ENCODE data around the gene GGACT.

Gene GGACT

DNA sequence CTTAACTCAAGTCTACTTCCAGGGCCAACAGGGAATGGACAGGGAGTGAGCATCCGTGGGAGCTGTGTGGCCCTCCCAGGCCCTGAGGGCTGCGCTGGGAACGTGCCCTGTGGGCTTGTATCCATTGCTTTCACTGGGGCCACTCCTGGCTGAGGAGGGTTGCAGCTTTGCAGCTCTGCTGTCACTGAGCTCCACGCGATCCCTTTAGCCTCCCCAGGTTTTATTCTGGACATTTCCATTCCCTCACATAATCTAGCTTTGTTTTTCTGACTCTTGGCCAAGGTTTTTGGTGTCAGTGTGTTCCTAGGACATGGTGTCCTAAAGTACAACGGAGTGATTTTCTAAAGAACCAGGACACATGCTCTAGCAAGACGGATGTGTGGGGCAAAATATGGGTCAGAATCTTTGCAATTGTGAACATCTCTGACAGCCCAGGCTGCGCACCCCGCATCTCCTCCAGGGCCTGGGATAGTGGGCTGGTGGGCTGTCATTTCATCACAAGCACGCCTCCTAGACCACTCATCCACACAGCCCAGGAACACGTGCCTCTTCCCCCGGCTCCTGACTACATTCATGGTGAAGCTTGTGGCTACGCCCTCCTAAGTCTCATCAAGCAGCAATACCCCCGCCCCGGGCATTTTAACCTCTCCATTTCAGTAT is 28.0 kb downstream of the GGACT start:
- Histone ChIP-seq H3K9me3 (ENCODE audit: insufficient read depth, low read depth, low read length) (peaks cover 2% of the 10 kb centered on the region), H3K79me1 (ENCODE audit: low read length) (no peaks in the 10 kb centered on the region), H3K79me2 (ENCODE audit: control insufficient read depth, insufficient read depth, low read length, poor library complexity) (no peaks in the 10 kb centered on the region), H3K27ac (ENCODE audit: low read depth, low read length) (no peak overlapping the region), H4K12ac (ENCODE audit: low read depth, low read length) (no peak overlapping the region), H2BK12ac (ENCODE audit: low read length) (no peak overlapping the region), H2AK5ac (ENCODE audit: low read length) (no peak overlapping the region), H3K4me3 (ENCODE audit: low read depth, low read length) (no peak overlapping the region), H3K23ac (ENCODE audit: low read length) (no peak overlapping the region), H2BK5ac (ENCODE audit: low read depth, low read length, poor library complexity) (no peak overlapping the region), H3K14ac (ENCODE audit: low read length) (no peak overlapping the region), H2BK120ac (ENCODE audit: insufficient read depth, low read length, poor library complexity) (no peak overlapping the region), H4K91ac (ENCODE audit: low read depth, low read length) (no peak overlapping the region), H3K27me3 (ENCODE audit: insufficient read depth, low read length) (no peaks in the 10 kb centered on the region), H3K4me2 (ENCODE audit: low read length) (no peak overlapping the region), H3K18ac (ENCODE audit: low read length) (no peak overlapping the region), H3K4me1 (ENCODE audit: control insufficient read depth in 1 of 2, insufficient read depth in 2 of 2, low read length in 2 of 2) (no peaks in the 10 kb centered on the region), H2AFZ (ENCODE audit: insufficient read depth, low read length, poor library complexity) (no peak overlapping the region), H3K4ac (ENCODE audit: low read depth, low read length) (no peak overlapping the region), H4K8ac (ENCODE audit: low read depth, low read length) (no peak overlapping the region), H3K9ac (ENCODE audit: low read length) (no peak overlapping the region), H3K36me3 (ENCODE audit: control insufficient read depth in 1 of 2, insufficient read depth in 2 of 2, low read length in 2 of 2) (no peaks in the 10 kb centered on the region)
- WGBS (ENCODE audit: extremely low coverage, insufficient coverage, insufficient read length) = no CpG with 5 or more reads among the region's 15 CpGs
- DNase-seq = no peak

DNA sequence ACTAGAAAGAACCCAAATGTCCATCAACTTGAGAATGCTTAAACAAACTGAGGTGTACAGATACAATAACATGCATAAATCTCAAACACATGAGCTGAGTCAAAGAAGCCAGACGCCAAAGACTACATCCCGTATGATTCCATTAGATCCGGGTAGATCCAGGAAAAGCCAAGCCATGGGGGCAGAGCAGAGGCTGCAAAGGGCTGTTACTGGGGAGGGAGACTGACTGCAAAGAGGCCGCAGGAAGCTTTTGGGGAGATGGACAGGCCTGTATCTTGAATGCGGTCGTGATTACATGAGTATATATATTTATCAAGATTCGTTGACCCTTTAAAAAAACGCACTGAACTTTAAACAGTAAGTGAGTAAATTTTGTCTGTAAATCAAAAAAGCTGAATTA is 28.7 kb downstream of the GGACT start:
- no peak overlapping the region for H4K12ac ChIP-seq (ENCODE audit: low read depth, low read length)

DNA sequence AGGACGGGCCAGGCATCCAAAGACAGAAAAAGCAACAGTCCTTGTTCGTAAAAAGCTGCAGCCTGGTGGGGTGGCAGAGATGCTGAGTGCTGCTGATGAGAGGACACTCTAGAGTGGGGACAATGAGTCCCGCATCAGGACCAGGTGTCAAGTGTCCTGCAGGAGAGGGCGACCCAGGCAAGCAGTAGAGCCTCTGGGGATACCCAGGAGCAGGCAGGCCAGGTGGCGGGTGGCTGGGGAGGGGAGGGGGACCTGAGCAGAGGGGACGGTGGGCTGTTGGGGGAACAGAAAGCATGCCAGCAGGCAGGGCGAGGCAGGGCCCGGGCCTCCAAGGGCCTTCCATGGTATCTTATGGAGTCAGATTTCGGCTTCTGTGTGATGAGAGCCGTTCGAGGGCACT is 35.8 kb downstream of the GGACT start:
- no peaks in the 10 kb centered on the region for H3K27me3 ChIP-seq (ENCODE audit: insufficient read depth, low read length)
- H3K9ac ChIP-seq (ENCODE audit: low read length) = no peak overlapping the region
- no peak overlapping the region for H3K4me2 ChIP-seq (ENCODE audit: low read length)
- H4K8ac ChIP-seq (ENCODE audit: low read depth, low read length) = no peak overlapping the region
- DNase-seq = no peak
- H3K79me1 ChIP-seq (ENCODE audit: low read length) = peaks cover 4% of the 10 kb centered on the region
- no peak overlapping the region for H4K12ac ChIP-seq (ENCODE audit: low read depth, low read length)
- no peak overlapping the region for H2BK5ac ChIP-seq (ENCODE audit: low read depth, low read length, poor library complexity)
- peak overlapping the region; percentile 26 for H2AK5ac ChIP-seq (ENCODE audit: low read length)
- H3K4me3 ChIP-seq (ENCODE audit: low read depth, low read length) = no peak overlapping the region
- H2BK12ac ChIP-seq (ENCODE audit: low read length) = no peak overlapping the region
- H3K18ac ChIP-seq (ENCODE audit: low read length) = no peak overlapping the region
- H3K9me3 ChIP-seq (ENCODE audit: insufficient read depth, low read depth, low read length) = no peaks in the 10 kb centered on the region
- H2BK120ac ChIP-seq (ENCODE audit: insufficient read depth, low read length, poor library complexity) = no peak overlapping the region
- H3K79me2 ChIP-seq (ENCODE audit: control insufficient read depth, insufficient read depth, low read length, poor library complexity) = peaks cover 2% of the 10 kb centered on the region
- H3K36me3 ChIP-seq (ENCODE audit: control insufficient read depth in 1 of 2, insufficient read depth in 2 of 2, low read length in 2 of 2) = no peaks in the 10 kb centered on the region
- no peak overlapping the region for H2AFZ ChIP-seq (ENCODE audit: insufficient read depth, low read length, poor library complexity)
- peaks cover 11 to 20% of the 10 kb centered on the region in 2 experiments for H3K4me1 ChIP-seq (ENCODE audit: control insufficient read depth in 1 of 2, insufficient read depth in 2 of 2, low read length in 2 of 2)
- H3K4ac ChIP-seq (ENCODE audit: low read depth, low read length) = no peak overlapping the region
- no peak overlapping the region for H4K91ac ChIP-seq (ENCODE audit: low read depth, low read length)
- no peak overlapping the region for H3K14ac ChIP-seq (ENCODE audit: low read length)
- no peak overlapping the region for H3K27ac ChIP-seq (ENCODE audit: low read depth, low read length)
- no peak overlapping the region for H3K23ac ChIP-seq (ENCODE audit: low read length)
- WGBS (ENCODE audit: extremely low coverage, insufficient coverage, insufficient read length) = no CpG with 5 or more reads among the region's 11 CpGs

More for the DNA sequence above, 28.7 kb downstream of the GGACT start:
- no peaks in the 10 kb centered on the region for H3K79me2 ChIP-seq (ENCODE audit: control insufficient read depth, insufficient read depth, low read length, poor library complexity)
- no peak overlapping the region for H3K9ac ChIP-seq (ENCODE audit: low read length)
- no CpG with 5 or more reads among the region's 8 CpGs for WGBS (ENCODE audit: extremely low coverage, insufficient coverage, insufficient read length)
- H3K4me1 ChIP-seq (ENCODE audit: control insufficient read depth in 1 of 2, insufficient read depth in 2 of 2, low read length in 2 of 2) = no peaks in the 10 kb centered on the region
- H3K27me3 ChIP-seq (ENCODE audit: insufficient read depth, low read length) = no peaks in the 10 kb centered on the region
- no peaks in the 10 kb centered on the region for H3K79me1 ChIP-seq (ENCODE audit: low read length)
- H2BK12ac ChIP-seq (ENCODE audit: low read length) = no peak overlapping the region
- no peak overlapping the region for H2AFZ ChIP-seq (ENCODE audit: insufficient read depth, low read length, poor library complexity)
- H3K36me3 ChIP-seq (ENCODE audit: control insufficient read depth in 1 of 2, insufficient read depth in 2 of 2, low read length in 2 of 2) = no peaks in the 10 kb centered on the region
- H3K18ac ChIP-seq (ENCODE audit: low read length) = no peak overlapping the region
- no peak overlapping the region for H4K8ac ChIP-seq (ENCODE audit: low read depth, low read length)
- no peaks in the 10 kb centered on the region for H3K9me3 ChIP-seq (ENCODE audit: insufficient read depth, low read depth, low read length)
- no peak overlapping the region for H3K14ac ChIP-seq (ENCODE audit: low read length)
- no peak for DNase-seq
- H3K4ac ChIP-seq (ENCODE audit: low read depth, low read length) = no peak overlapping the region
- no peak overlapping the region for H4K91ac ChIP-seq (ENCODE audit: low read depth, low read length)
- H2AK5ac ChIP-seq (ENCODE audit: low read length) = no peak overlapping the region
- no peak overlapping the region for H2BK120ac ChIP-seq (ENCODE audit: insufficient read depth, low read length, poor library complexity)
- H3K4me2 ChIP-seq (ENCODE audit: low read length) = no peak overlapping the region
- no peak overlapping the region for H3K23ac ChIP-seq (ENCODE audit: low read length)
- H2BK5ac ChIP-seq (ENCODE audit: low read depth, low read length, poor library complexity) = no peak overlapping the region
- no peak overlapping the region for H3K27ac ChIP-seq (ENCODE audit: low read depth, low read length)
- H3K4me3 ChIP-seq (ENCODE audit: low read depth, low read length) = no peak overlapping the region

DNA sequence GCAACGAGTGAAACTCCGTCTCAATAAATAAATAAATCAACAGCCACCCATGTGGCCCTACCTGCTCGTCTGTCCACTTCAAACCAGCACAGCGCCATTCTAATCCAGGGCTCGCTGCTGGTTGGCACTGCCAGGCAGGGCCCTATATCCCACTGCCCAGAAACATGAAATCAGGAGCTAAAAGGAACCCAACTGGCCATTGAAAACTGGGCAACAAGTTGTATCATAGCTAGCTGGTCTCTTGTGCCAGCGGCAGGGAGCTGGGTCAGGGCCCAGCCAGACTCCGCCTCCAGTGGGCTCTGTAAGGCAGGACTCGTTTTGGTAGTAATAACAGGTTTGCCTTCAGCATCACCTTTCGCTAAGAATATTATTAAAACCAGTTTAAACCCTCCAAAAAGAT is 39.3 kb downstream of the GGACT start:
- Histone ChIP-seq H3K9ac (ENCODE audit: low read length) (no peak overlapping the region), H4K8ac (ENCODE audit: low read depth, low read length) (peak overlapping the region; percentile 17), H3K9me3 (ENCODE audit: insufficient read depth, low read depth, low read length) (no peaks in the 10 kb centered on the region), H3K4ac (ENCODE audit: low read depth, low read length) (no peak overlapping the region), H2BK120ac (ENCODE audit: insufficient read depth, low read length, poor library complexity) (peak overlapping the region; percentile 64), H3K18ac (ENCODE audit: low read length) (peak overlapping the region; percentile 1), H3K27ac (ENCODE audit: low read depth, low read length) (no peak overlapping the region), H3K23ac (ENCODE audit: low read length) (no peak overlapping the region), H3K14ac (ENCODE audit: low read length) (no peak overlapping the region), H3K27me3 (ENCODE audit: insufficient read depth, low read length) (no peaks in the 10 kb centered on the region), H2AFZ (ENCODE audit: insufficient read depth, low read length, poor library complexity) (no peak overlapping the region), H3K36me3 (ENCODE audit: control insufficient read depth in 1 of 2, insufficient read depth in 2 of 2, low read length in 2 of 2) (no peaks in the 10 kb centered on the region), H4K91ac (ENCODE audit: low read depth, low read length) (peak overlapping the region; percentile 85), H2BK12ac (ENCODE audit: low read length) (peak overlapping the region; percentile 33), H3K4me2 (ENCODE audit: low read length) (no peak overlapping the region), H3K4me1 (ENCODE audit: control insufficient read depth in 1 of 2, insufficient read depth in 2 of 2, low read length in 2 of 2) (peaks cover 34 to 42% of the 10 kb centered on the region in 2 experiments), H3K4me3 (ENCODE audit: low read depth, low read length) (no peak overlapping the region), H3K79me2 (ENCODE audit: control insufficient read depth, insufficient read depth, low read length, poor library complexity) (peaks cover 2% of the 10 kb centered on the region), H2BK5ac (ENCODE audit: low read depth, low read length, poor library complexity) (peak overlapping the region; percentile 35), H2AK5ac (ENCODE audit: low read length) (peak overlapping the region; percentile 70), H3K79me1 (ENCODE audit: low read length) (peaks cover 12% of the 10 kb centered on the region), H4K12ac (ENCODE audit: low read depth, low read length) (no peak overlapping the region)
- no peak for DNase-seq
- no CpG with 5 or more reads among the region's 9 CpGs for WGBS (ENCODE audit: extremely low coverage, insufficient coverage, insufficient read length)

Data from trophoblast cell (in vitro differentiated cells and primary cell).